Measurements from ENCODE around the gene GCSH. TPM values are rescaled to one million over a fixed set of nuclear protein-coding genes. Genes with fewer than 3 reads are reported as not detected.
A peak's percentile ranks its signal among the peaks of the same experiment; 100 is the strongest.

GCSH gene
- polyA plus RNA-seq, 1 of the 3 experiments (the other 2 are of a cell fraction): 20.7 TPM

DNA sequence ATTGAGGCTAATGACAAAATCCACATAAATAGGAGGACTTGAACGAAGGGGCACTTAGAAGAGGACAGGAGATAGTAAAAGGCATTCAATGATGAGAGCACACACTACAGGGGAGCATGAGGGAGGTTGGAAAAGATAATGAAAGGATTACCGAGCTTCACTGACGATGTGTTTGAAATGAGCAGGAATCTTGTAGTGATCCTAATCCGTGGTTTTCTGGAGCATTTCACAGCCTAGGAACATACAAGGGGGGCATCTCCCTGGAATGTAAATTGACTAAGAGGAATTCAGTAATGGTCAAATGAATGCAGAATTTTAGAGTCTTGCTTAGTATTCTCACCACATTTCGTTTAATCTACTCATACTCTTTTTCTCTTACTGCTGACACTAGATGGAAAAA is 55.4 kb downstream of the GCSH start (continued):
- TF ChIP-seq RFX5 (IDR thresholded peaks at IDR 0.05; ENCODE audit: low read length) (no peak), USF2 (IDR thresholded peaks at IDR 0.05; ENCODE audit: borderline replicate concordance, low read depth, low read length) (no peak)

DNA sequence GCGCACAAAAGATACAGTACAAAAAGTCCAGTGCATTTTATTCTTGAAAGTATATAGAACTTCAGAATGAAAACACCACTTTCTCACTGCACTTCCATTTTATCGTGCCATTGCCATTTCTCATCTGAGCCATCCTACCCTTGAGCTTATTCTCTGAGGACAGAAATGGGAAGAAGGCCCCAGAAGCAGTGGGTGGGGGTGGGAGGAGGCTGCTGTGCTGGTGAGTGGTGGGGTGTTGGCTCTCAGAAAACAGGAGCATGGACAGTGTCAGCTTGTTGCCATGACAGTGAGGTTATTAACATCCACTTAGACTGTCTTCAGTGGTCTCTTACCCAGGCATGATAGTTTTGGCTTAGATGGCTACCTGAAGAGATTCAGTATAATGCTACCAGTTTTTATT is 56.1 kb downstream of the GCSH start:
- POLR2A ChIA-PET: no interaction called here
- TF ChIP-seq, protein P1, sequence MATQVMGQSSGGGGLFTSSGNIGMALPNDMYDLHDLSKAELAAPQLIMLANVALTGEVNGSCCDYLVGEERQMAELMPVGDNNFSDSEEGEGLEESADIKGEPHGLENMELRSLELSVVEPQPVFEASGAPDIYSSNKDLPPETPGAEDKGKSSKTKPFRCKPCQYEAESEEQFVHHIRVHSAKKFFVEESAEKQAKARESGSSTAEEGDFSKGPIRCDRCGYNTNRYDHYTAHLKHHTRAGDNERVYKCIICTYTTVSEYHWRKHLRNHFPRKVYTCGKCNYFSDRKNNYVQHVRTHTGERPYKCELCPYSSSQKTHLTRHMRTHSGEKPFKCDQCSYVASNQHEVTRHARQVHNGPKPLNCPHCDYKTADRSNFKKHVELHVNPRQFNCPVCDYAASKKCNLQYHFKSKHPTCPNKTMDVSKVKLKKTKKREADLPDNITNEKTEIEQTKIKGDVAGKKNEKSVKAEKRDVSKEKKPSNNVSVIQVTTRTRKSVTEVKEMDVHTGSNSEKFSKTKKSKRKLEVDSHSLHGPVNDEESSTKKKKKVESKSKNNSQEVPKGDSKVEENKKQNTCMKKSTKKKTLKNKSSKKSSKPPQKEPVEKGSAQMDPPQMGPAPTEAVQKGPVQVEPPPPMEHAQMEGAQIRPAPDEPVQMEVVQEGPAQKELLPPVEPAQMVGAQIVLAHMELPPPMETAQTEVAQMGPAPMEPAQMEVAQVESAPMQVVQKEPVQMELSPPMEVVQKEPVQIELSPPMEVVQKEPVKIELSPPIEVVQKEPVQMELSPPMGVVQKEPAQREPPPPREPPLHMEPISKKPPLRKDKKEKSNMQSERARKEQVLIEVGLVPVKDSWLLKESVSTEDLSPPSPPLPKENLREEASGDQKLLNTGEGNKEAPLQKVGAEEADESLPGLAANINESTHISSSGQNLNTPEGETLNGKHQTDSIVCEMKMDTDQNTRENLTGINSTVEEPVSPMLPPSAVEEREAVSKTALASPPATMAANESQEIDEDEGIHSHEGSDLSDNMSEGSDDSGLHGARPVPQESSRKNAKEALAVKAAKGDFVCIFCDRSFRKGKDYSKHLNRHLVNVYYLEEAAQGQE (IDR thresholded peaks at IDR 0.05; ENCODE audit: low read depth, low read length): no peak
- H3K9me3 ChIP-seq: no peaks in the 10 kb centered on the region

GRCh38 chr16:81036751-81037350 is 59.3 kb downstream of the GCSH start:
- H3F3A ChIP-seq (replicated peaks; ENCODE audit: insufficient read depth): no peaks in the 10 kb centered on the region
- WGBS (ENCODE audit: low lambda C conversion rate): 24% methylated on average over 10 of the region's 10 CpGs
- H2AFZ ChIP-seq (ENCODE audit: low read depth): peak overlapping the region; percentile 44; the same call in 1 of the 2 replicates
- H3K9me2 ChIP-seq: no peaks in the 10 kb centered on the region
- peak overlapping the region; percentile 67 to 86 for H3K4me3 ChIP-seq (ENCODE audit: low read depth in 2 of 2, low read length in 1 of 2)
- H4K20me1 ChIP-seq (ENCODE audit: insufficient read depth): peaks cover 9% of the 10 kb centered on the region; the same call in 1 of the 2 replicates
- peaks cover 0 to 13% of the 10 kb centered on the region in 2 experiments; a peak in 2 of 4 replicates for H3K4me1 ChIP-seq (ENCODE audit: control insufficient read depth in 1 of 2, insufficient read depth in 2 of 2, low read depth in 1 of 2, low read length in 1 of 2)
- peak overlapping the region in 1 of 2 experiments; percentile 65; a peak in 2 of 4 replicates for H3K27ac ChIP-seq (ENCODE audit: low read depth in 2 of 2, low read length in 1 of 2)
- ChIA-PET POLR2A (interaction anchor here (1.1 kb wide), 1 partner anchor 30 kb away, joined by 3 read pairs; the partner anchor contains the start of gene CENPN), CTCF (interaction anchor here (0.6 to 3.1 kb wide), 11 partner anchors 8 to 701 kb away, joined by 3 to 21 read pairs (median 6); partner anchors contain the start of genes CENPN and CMC2)
- DNase-seq: peak; percentile 25
- H3K9me3 ChIP-seq: no peaks in the 10 kb centered on the region
- peak overlapping the region; percentile 57 for H3K9ac ChIP-seq
- H3K27me3 ChIP-seq (ENCODE audit: insufficient read depth): no peaks in the 10 kb centered on the region
- H3K4me2 ChIP-seq: peak overlapping the region; percentile 89
- peaks cover 50% of the 10 kb centered on the region for H3K79me2 ChIP-seq (ENCODE audit: insufficient read depth)
- H3K36me3 ChIP-seq (replicated peaks in 1 of 2; ENCODE audit: control insufficient read depth in 1 of 2, insufficient read depth in 2 of 2, low read length in 1 of 2): peaks cover 0 to 25% of the 10 kb centered on the region in 2 experiments
- TF ChIP-seq PBX3 (IDR thresholded peaks at IDR 0.05): no peak
- no peak for TF ChIP-seq SMC3 (IDR thresholded peaks at IDR 0.05; ENCODE audit: low read depth, low read length)
- TF ChIP-seq RCOR1 (IDR thresholded peaks at IDR 0.05; ENCODE audit: low read length): no peak
- TF ChIP-seq ELF1 (IDR thresholded peaks at IDR 0.05): no peak
- no peak for TF ChIP-seq SIN3A (IDR thresholded peaks at IDR 0.05; ENCODE audit: borderline replicate concordance, low read depth, low read length)
- TF ChIP-seq, protein P1 (IDR thresholded peaks at IDR 0.05; ENCODE audit: low read depth, low read length): no peak
- no peak for TF ChIP-seq FOXM1 (IDR thresholded peaks at IDR 0.05; ENCODE audit: low read depth)
- TF ChIP-seq RFX5 (IDR thresholded peaks at IDR 0.05; ENCODE audit: low read length): no peak
- TF ChIP-seq USF2 (IDR thresholded peaks at IDR 0.05; ENCODE audit: borderline replicate concordance, low read depth, low read length): no peak
- no peak for TF ChIP-seq RAD21 (IDR thresholded peaks at IDR 0.05; ENCODE audit: low read length)
- TF ChIP-seq, protein P2, sequence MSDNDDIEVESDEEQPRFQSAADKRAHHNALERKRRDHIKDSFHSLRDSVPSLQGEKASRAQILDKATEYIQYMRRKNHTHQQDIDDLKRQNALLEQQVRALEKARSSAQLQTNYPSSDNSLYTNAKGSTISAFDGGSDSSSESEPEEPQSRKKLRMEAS (IDR thresholded peaks at IDR 0.05; ENCODE audit: low read depth): no peak

More for the DNA sequence above, 56.1 kb downstream of the GCSH start:
- H3K79me2 ChIP-seq (ENCODE audit: insufficient read depth): peaks cover 50% of the 10 kb centered on the region
- no peak overlapping the region for H2AFZ ChIP-seq (ENCODE audit: low read depth)
- CTCF ChIA-PET: interaction anchor here (0.9 kb wide), 1 partner anchor 13 kb away, joined by 3 read pairs; no protein-coding TSS in a partner anchor
- 100% methylated on average over 2 of the region's 2 CpGs for WGBS (ENCODE audit: low lambda C conversion rate)
- H3K27me3 ChIP-seq (ENCODE audit: insufficient read depth): no peaks in the 10 kb centered on the region
- peaks cover 7% of the 10 kb centered on the region for H3F3A ChIP-seq (replicated peaks; ENCODE audit: insufficient read depth)
- H3K4me2 ChIP-seq: no peak overlapping the region
- H3K4me1 ChIP-seq (ENCODE audit: control insufficient read depth in 1 of 2, insufficient read depth in 2 of 2, low read depth in 1 of 2, low read length in 1 of 2): peaks cover 0 to 13% of the 10 kb centered on the region in 2 experiments; a peak in 2 of 4 replicates
- H3K9ac ChIP-seq: no peak overlapping the region
- H4K20me1 ChIP-seq (ENCODE audit: insufficient read depth): peaks cover 9% of the 10 kb centered on the region; the same call in 1 of the 2 replicates
- H3K36me3 ChIP-seq (replicated peaks in 1 of 2; ENCODE audit: control insufficient read depth in 1 of 2, insufficient read depth in 2 of 2, low read length in 1 of 2): peaks cover 30 to 58% of the 10 kb centered on the region in 2 experiments
- no peak overlapping the region; a peak in 1 of 4 replicates for H3K27ac ChIP-seq (ENCODE audit: low read depth in 2 of 2, low read length in 1 of 2)
- H3K9me2 ChIP-seq: no peaks in the 10 kb centered on the region
- no peak for DNase-seq
- no peak overlapping the region for H3K4me3 ChIP-seq (ENCODE audit: low read depth in 2 of 2, low read length in 1 of 2)

Data from SK-N-SH (cell line).